Liver (tissue), 3 donors: ENCODE results near the gene AP1S2.

Experiments used
- JUND ChIP-seq, 2 donors: IDR thresholded peaks; 2 replicates each; pipeline ENCODE4 v1.6.1; 2016; ENCODE audit warnings: antibody characterized with exemption in 2 of 2
- SP1 ChIP-seq: IDR thresholded peaks from 2 replicates; pipeline ENCODE4 v1.6.1; 2018; ENCODE audit warnings: antibody characterized with exemption, mild to moderate bottlenecking
- YY1 ChIP-seq: IDR thresholded peaks from 2 replicates; pipeline ENCODE4 v1.6.1; 2016; ENCODE audit warnings: antibody characterized with exemption, mild to moderate bottlenecking
- TF ChIP-seq, protein P1 (sequence below): fragments of 150-350 bp; IDR thresholded peaks from 2 replicates; pipeline ENCODE4 v1.5.1; 2017; ENCODE audit warnings: improper control_type of control experiment, low read depth, low read length; ENCODE audit not compliant: missing input control
- TF ChIP-seq, protein P2 (sequence below): IDR thresholded peaks from 2 replicates; pipeline ENCODE4 v1.6.1; 2016; ENCODE audit warnings: antibody characterized with exemption, mild to moderate bottlenecking
- donor health status: healthy.
- donor health status: healthy.

DNA sequence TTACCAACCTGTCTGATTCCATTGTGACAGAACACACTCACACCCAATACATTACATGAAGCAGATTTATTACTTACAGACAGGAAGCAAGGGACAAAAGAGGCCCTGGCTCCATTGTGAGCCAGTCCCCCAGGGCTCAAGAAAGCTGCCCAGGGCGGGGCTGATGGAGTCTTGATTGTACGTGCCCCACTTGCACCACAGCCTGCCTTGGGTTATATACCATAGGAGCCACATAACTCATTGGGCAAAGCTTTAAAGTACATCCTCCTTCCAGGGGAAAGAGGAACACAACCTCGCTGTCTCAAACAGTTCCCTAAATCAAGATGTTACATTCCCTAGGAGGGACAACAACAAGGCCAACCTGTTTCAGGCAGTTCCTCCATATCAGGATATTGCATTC lies 67.7 kb downstream of the AP1S2 start:
- TF ChIP-seq, protein P1, sequence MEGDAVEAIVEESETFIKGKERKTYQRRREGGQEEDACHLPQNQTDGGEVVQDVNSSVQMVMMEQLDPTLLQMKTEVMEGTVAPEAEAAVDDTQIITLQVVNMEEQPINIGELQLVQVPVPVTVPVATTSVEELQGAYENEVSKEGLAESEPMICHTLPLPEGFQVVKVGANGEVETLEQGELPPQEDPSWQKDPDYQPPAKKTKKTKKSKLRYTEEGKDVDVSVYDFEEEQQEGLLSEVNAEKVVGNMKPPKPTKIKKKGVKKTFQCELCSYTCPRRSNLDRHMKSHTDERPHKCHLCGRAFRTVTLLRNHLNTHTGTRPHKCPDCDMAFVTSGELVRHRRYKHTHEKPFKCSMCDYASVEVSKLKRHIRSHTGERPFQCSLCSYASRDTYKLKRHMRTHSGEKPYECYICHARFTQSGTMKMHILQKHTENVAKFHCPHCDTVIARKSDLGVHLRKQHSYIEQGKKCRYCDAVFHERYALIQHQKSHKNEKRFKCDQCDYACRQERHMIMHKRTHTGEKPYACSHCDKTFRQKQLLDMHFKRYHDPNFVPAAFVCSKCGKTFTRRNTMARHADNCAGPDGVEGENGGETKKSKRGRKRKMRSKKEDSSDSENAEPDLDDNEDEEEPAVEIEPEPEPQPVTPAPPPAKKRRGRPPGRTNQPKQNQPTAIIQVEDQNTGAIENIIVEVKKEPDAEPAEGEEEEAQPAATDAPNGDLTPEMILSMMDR = no peak
- TF ChIP-seq YY1 = no peak
- TF ChIP-seq, protein P2, sequence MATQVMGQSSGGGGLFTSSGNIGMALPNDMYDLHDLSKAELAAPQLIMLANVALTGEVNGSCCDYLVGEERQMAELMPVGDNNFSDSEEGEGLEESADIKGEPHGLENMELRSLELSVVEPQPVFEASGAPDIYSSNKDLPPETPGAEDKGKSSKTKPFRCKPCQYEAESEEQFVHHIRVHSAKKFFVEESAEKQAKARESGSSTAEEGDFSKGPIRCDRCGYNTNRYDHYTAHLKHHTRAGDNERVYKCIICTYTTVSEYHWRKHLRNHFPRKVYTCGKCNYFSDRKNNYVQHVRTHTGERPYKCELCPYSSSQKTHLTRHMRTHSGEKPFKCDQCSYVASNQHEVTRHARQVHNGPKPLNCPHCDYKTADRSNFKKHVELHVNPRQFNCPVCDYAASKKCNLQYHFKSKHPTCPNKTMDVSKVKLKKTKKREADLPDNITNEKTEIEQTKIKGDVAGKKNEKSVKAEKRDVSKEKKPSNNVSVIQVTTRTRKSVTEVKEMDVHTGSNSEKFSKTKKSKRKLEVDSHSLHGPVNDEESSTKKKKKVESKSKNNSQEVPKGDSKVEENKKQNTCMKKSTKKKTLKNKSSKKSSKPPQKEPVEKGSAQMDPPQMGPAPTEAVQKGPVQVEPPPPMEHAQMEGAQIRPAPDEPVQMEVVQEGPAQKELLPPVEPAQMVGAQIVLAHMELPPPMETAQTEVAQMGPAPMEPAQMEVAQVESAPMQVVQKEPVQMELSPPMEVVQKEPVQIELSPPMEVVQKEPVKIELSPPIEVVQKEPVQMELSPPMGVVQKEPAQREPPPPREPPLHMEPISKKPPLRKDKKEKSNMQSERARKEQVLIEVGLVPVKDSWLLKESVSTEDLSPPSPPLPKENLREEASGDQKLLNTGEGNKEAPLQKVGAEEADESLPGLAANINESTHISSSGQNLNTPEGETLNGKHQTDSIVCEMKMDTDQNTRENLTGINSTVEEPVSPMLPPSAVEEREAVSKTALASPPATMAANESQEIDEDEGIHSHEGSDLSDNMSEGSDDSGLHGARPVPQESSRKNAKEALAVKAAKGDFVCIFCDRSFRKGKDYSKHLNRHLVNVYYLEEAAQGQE = no peak
- TF ChIP-seq JUND (IDR thresholded peaks at IDR 0.05) = no peak
- no peak for TF ChIP-seq SP1
